Activated B cell treated with CpG ODN at 0.5 μM for 24 hours (primary cell): ENCODE data around the gene HAGHL. TPM values are rescaled to one million over a fixed set of nuclear protein-coding genes. Genes with fewer than 3 reads are reported as not detected.

ENCODE experiments used
- ATAC-seq: fragments of 200-7000 bp; cut with Tn5 transposase; one replicate; pipeline ENCODE4 v1.10.0; 2021; ENCODE audit warnings: low read depth, mild to moderate bottlenecking, moderate library complexity
- CTCF ChIA-PET: fragments of 350-600 bp; sonication (Branson Sonifier 250); formaldehyde crosslinking; loops from one replicate; lab custom pipeline; 2021; ENCODE audit warnings: antibody characterized with exemption; lab: Charles Lee
- POLR2A ChIA-PET: fragments of 350-600 bp; sonication (Branson Sonifier 250); formaldehyde crosslinking; loops from one replicate; lab custom pipeline; 2021; ENCODE audit warnings: antibody characterized with exemption; lab: Charles Lee
- DNase-seq: peaks from one replicate; pipeline ENCODE4 v3.0.0; 2022
- H3K27ac Mint-ChIP-seq: one replicate; pipeline ENCODE4 v1.8.0; 2020; ENCODE audit warnings: mixed read lengths
- H3K27me3 Mint-ChIP-seq: one replicate; pipeline ENCODE4 v1.8.0; 2021; ENCODE audit warnings: mixed read lengths
- H3K36me3 Mint-ChIP-seq: one replicate; pipeline ENCODE4 v1.8.0; 2021; ENCODE audit warnings: low read depth, mixed read lengths
- H3K4me1 Mint-ChIP-seq: one replicate; pipeline ENCODE4 v1.8.0; 2021; ENCODE audit warnings: mixed read lengths
- H3K4me3 Mint-ChIP-seq: one replicate; pipeline ENCODE4 v1.8.0; 2020; ENCODE audit warnings: mild to moderate bottlenecking, mixed read lengths
- H3K9me3 Mint-ChIP-seq: one replicate; pipeline ENCODE4 v1.8.0; 2020; ENCODE audit warnings: mixed read lengths
- CTCF ChIP-seq: fragments of 200-600 bp; IDR thresholded peaks from one replicate; pipeline ENCODE4 v1.8.0; 2022; ENCODE audit warnings: antibody characterized with exemption, mild to moderate bottlenecking
- intact Hi-C: fragments of 100-400 bp; cut with micrococcal nuclease; formaldehyde crosslinking; loops from one replicate; pipeline ENCODE4 v1.15.1; 2024
- total RNA-seq: library from RNA; stranded (reverse); gene quantifications from 2 replicates; pipeline ENCODE4 v1.2.3, GENCODE V29; 2022

Gene HAGHL
- total RNA-seq, 1 donor from 2014 or later: 10.9 TPM

GRCh38 chr16:761625-762513, 35.0 kb downstream of the HAGHL start:
- no peak for DNase-seq
- Mint-ChIP-seq H3K4me3 (no peak overlapping the region), H3K4me1 (no peaks in the 10 kb centered on the region), H3K36me3 (no peaks in the 10 kb centered on the region), H3K27ac (no peak overlapping the region), H3K9me3 (no peaks in the 10 kb centered on the region), H3K27me3 (peaks cover 7% of the 10 kb centered on the region)
- intact Hi-C loops: no loop called here
- no peak for ATAC-seq
- ChIA-PET POLR2A (no interaction called here), CTCF (no interaction called here)
- no peak for TF ChIP-seq CTCF

- Mint-ChIP-seq H3K36me3 (no peaks in the 10 kb centered on the region), H3K9me3 (no peaks in the 10 kb centered on the region), H3K4me1 (no peaks in the 10 kb centered on the region), H3K4me3 (no peak overlapping the region), H3K27ac (no peak overlapping the region), H3K27me3 (peaks cover 4% of the 10 kb centered on the region)
- ChIA-PET CTCF (no interaction called here), POLR2A (no interaction called here)
- ATAC-seq (no peak), DNase-seq (no peak)
- TF ChIP-seq CTCF: no peak
- intact Hi-C loops: no loop called here
Observed at GRCh38 chr16:762595-763268, 35.8 kb downstream of the HAGHL start.

- POLR2A ChIA-PET: no interaction called here
- ATAC-seq: no peak
- H3K9me3 Mint-ChIP-seq: no peaks in the 10 kb centered on the region
- H3K27me3 Mint-ChIP-seq: peaks cover 2% of the 10 kb centered on the region
- DNase-seq: no peak
- CTCF ChIA-PET: no interaction called here
- intact Hi-C loops: no loop called here
- H3K4me3 Mint-ChIP-seq: no peak overlapping the region
- no peak overlapping the region for H3K27ac Mint-ChIP-seq
- H3K36me3 Mint-ChIP-seq: no peaks in the 10 kb centered on the region
- H3K4me1 Mint-ChIP-seq: no peaks in the 10 kb centered on the region
- TF ChIP-seq CTCF: no peak
Observed at GRCh38 chr16:763369-764183, 36.7 kb downstream of the HAGHL start.

GRCh38 chr16:764184-764750, 37.4 kb downstream of the HAGHL start:
- ChIA-PET CTCF (no interaction called here), POLR2A (no interaction called here)
- intact Hi-C loops: no loop called here
- Mint-ChIP-seq H3K36me3 (no peaks in the 10 kb centered on the region), H3K27ac (no peak overlapping the region), H3K27me3 (peaks cover 2% of the 10 kb centered on the region), H3K4me3 (no peak overlapping the region), H3K9me3 (no peaks in the 10 kb centered on the region), H3K4me1 (no peaks in the 10 kb centered on the region)
- TF ChIP-seq CTCF: no peak
- no peak for ATAC-seq
- DNase-seq: no peak
